HEK293 (cell line): ENCODE measurements around the gene NEURL1.

ENCODE experiments used
- ATF2 ChIP-seq: fragments of 450-650 bp; formaldehyde crosslinking; IDR thresholded peaks from 2 replicates; pipeline ENCODE4 v1.5.1; 2016; ENCODE audit warnings: missing biosample characterization, missing genetic modification characterization, low read depth
- GLI2 ChIP-seq: fragments of 450-650 bp; formaldehyde crosslinking; IDR thresholded peaks from 2 replicates; pipeline ENCODE4; 2017; ENCODE audit warnings: missing biosample characterization, missing genetic modification characterization, low read depth, borderline replicate concordance
- GLIS1 ChIP-seq: fragments of 450-650 bp; formaldehyde crosslinking; IDR thresholded peaks from 2 replicates; pipeline ENCODE4 v1.5.1; 2016; ENCODE audit warnings: missing biosample characterization, missing genetic modification characterization
- HOXC10 ChIP-seq: sonication (generic); formaldehyde crosslinking; IDR thresholded peaks from 2 replicates; pipeline ENCODE4 v1.8.1; 2023; ENCODE audit warnings: mild to moderate bottlenecking, missing genetic modification reagents
- OSR2 ChIP-seq: fragments of 450-650 bp; formaldehyde crosslinking; IDR thresholded peaks from 2 replicates; pipeline ENCODE4 v1.5.1; 2016; ENCODE audit warnings: missing biosample characterization, missing genetic modification characterization
- SCRT1 ChIP-seq: fragments of 450-650 bp; formaldehyde crosslinking; IDR thresholded peaks from 2 replicates; pipeline ENCODE4 v1.5.1; 2016; ENCODE audit warnings: missing biosample characterization, missing genetic modification characterization, borderline replicate concordance
- ZBTB1 ChIP-seq: fragments of 450-650 bp; formaldehyde crosslinking; IDR thresholded peaks from 2 replicates; pipeline ENCODE4 v1.5.1; 2016; ENCODE audit warnings: missing biosample characterization, missing genetic modification characterization
- ZFHX2 ChIP-seq: fragments of 450-650 bp; formaldehyde crosslinking; conservative IDR thresholded peaks from 2 replicates; pipeline ENCODE4 v1.5.1; 2016; ENCODE audit warnings: missing biosample characterization, missing genetic modification characterization
- ZFP3 ChIP-seq: fragments of 450-650 bp; formaldehyde crosslinking; IDR thresholded peaks from 2 replicates; pipeline ENCODE4 v1.5.1; 2016; ENCODE audit warnings: low read depth, missing biosample characterization, missing genetic modification characterization
- ZIC2 ChIP-seq: fragments of 450-650 bp; formaldehyde crosslinking; IDR thresholded peaks from 2 replicates; pipeline ENCODE4 v1.5.1; 2016; ENCODE audit warnings: missing biosample characterization, missing genetic modification characterization
- ZNF114 ChIP-seq: fragments of 450-650 bp; formaldehyde crosslinking; IDR thresholded peaks from 2 replicates; pipeline ENCODE4 v1.5.0; 2017; ENCODE audit warnings: missing biosample characterization, missing genetic modification characterization
- ZNF157 ChIP-seq: fragments of 450-650 bp; formaldehyde crosslinking; IDR thresholded peaks from 2 replicates; pipeline ENCODE4 v1.5.1; 2016; ENCODE audit warnings: missing biosample characterization, missing genetic modification characterization
- ZNF248 ChIP-seq: fragments of 450-650 bp; formaldehyde crosslinking; IDR thresholded peaks from 2 replicates; pipeline ENCODE4 v1.5.1; 2017; ENCODE audit warnings: missing biosample characterization, missing genetic modification characterization
- ZNF274 ChIP-seq, 2 experiments: fragments of 200-500 bp in 1 of 2; fragments of 450-650 bp in 1 of 2; sonication (Bioruptor generic) in 1 of 2; formaldehyde crosslinking in 1 of 2; IDR thresholded peaks; 2 replicates each; pipeline versions ENCODE4 v1.5.1 to v1.6.1; 2014 to 2016; ENCODE audit warnings: borderline replicate concordance in 1 of 2, inconsistent platforms in 1 of 2, low read length in 1 of 2, missing biosample characterization in 1 of 2, missing genetic modification characterization in 1 of 2
- ZNF501 ChIP-seq: fragments of 450-650 bp; formaldehyde crosslinking; IDR thresholded peaks from 2 replicates; pipeline ENCODE4 v1.5.1; 2016; ENCODE audit warnings: missing biosample characterization, missing genetic modification characterization
- ZNF548 ChIP-seq: fragments of 450-650 bp; formaldehyde crosslinking; IDR thresholded peaks from 2 replicates; pipeline ENCODE4 v1.5.1; 2016; ENCODE audit warnings: missing biosample characterization, missing genetic modification characterization
- ZNF558 ChIP-seq: fragments of 450-650 bp; formaldehyde crosslinking; IDR thresholded peaks from 2 replicates; pipeline ENCODE4 v1.5.1; 2016; ENCODE audit warnings: missing biosample characterization, missing genetic modification characterization
- ZNF596 ChIP-seq: fragments of 450-650 bp; IDR thresholded peaks from 2 replicates; pipeline ENCODE4 v1.5.0; 2018; ENCODE audit warnings: missing biosample characterization, mild to moderate bottlenecking, missing genetic modification characterization, moderate library complexity
- ZNF645 ChIP-seq: fragments of 450-650 bp; formaldehyde crosslinking; IDR thresholded peaks from 2 replicates; pipeline ENCODE4; 2016; ENCODE audit warnings: missing biosample characterization, missing genetic modification characterization
- ZNF701 ChIP-seq: fragments of 450-650 bp; formaldehyde crosslinking; IDR thresholded peaks from 2 replicates; pipeline ENCODE4 v1.5.1; 2016; ENCODE audit warnings: missing biosample characterization, missing genetic modification characterization
- ZNF768 ChIP-seq: fragments of 450-650 bp; formaldehyde crosslinking; IDR thresholded peaks from 2 replicates; pipeline ENCODE4 v1.5.1; 2018; ENCODE audit warnings: missing biosample characterization, mild to moderate bottlenecking, missing genetic modification characterization
- ZNF785 ChIP-seq: fragments of 450-650 bp; formaldehyde crosslinking; IDR thresholded peaks from 2 replicates; pipeline ENCODE4 v1.5.1; 2016; ENCODE audit warnings: missing biosample characterization, missing genetic modification characterization
- ZNF837 ChIP-seq: fragments of 450-650 bp; formaldehyde crosslinking; IDR thresholded peaks from 2 replicates; pipeline ENCODE4 v1.5.1; 2016; ENCODE audit warnings: missing biosample characterization, missing genetic modification characterization
- ZXDB ChIP-seq: fragments of 450-650 bp; formaldehyde crosslinking; IDR thresholded peaks from 2 replicates; pipeline ENCODE4 v1.5.1; 2016; ENCODE audit warnings: missing biosample characterization, missing genetic modification characterization
- TF ChIP-seq, protein P1 (sequence below): sonication (generic); formaldehyde crosslinking; IDR thresholded peaks from 2 replicates; pipeline ENCODE4 v1.8.1; 2022; ENCODE audit warnings: mild to moderate bottlenecking, moderate library complexity, missing genetic modification reagents
- TF ChIP-seq, protein P2 (sequence below): fragments of 450-650 bp; formaldehyde crosslinking; IDR thresholded peaks from 2 replicates; pipeline ENCODE4 v1.5.1; 2016; ENCODE audit warnings: missing biosample characterization, missing genetic modification characterization
- TF ChIP-seq, protein P3 (sequence below): fragments of 450-650 bp; formaldehyde crosslinking; IDR thresholded peaks from 2 replicates; pipeline ENCODE4 v1.5.1; 2016; ENCODE audit warnings: missing biosample characterization, missing genetic modification characterization
- TF ChIP-seq, protein P4 (sequence below): fragments of 450-650 bp; formaldehyde crosslinking; IDR thresholded peaks from 2 replicates; pipeline ENCODE4 v1.5.1; 2016; ENCODE audit warnings: missing biosample characterization, missing genetic modification characterization
- TF ChIP-seq, protein P5 (sequence below): fragments of 450-650 bp; formaldehyde crosslinking; IDR thresholded peaks from 2 replicates; pipeline ENCODE4 v1.5.1; 2016; ENCODE audit warnings: missing biosample characterization, missing genetic modification characterization

The NEURL1 gene

DNA sequence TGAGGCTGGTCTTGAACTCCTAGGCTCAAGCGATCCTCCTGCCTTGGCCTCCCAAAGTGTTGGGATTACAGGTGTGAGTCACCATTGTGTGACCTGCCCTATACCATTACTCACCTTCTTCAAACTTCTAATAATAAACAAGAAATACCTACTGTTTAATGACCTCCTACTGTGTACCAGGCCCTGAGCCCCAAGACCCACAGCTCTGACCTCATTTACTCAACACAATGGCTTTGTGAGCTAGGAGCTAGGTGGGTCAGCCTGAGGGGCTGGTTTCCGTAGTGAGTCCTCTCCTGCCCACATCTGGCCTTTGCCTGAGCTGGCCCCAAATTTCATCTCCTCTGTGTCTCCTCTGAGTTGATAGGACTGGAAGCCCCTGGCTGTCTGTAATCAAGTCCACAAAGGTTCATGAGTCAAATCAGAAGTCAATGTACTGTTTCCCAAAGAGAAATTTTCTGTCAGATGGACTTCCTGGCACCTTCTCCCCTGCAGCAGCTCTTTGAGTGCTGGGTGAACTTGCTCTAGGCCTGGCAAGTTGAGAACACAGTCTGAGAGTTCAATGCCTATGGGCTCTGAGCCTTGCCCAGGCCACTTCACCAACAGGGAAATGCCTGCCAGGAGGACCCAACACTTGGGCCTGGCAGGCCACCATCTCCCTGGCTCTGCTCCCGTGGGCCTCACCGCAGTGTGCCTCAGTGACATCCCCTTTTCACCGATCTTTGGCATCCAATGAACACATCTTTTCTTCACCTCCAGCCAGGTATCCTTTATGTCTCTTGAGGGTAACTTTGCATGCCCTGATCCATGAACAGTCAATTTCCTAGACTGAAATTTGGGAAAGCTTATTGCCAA, 24.0 kb downstream of the NEURL1 start (continued):
- no peak for TF ChIP-seq ZNF248 (tag by site-specific recombination)
- no peak for TF ChIP-seq ZNF596 (tag by site-specific recombination)
- no peak for TF ChIP-seq ATF2 (tag by site-specific recombination)
- TF ChIP-seq ZFHX2 (tag by site-specific recombination): peak; percentile 48
- no peak for TF ChIP-seq ZNF548 (tag by site-specific recombination)
- 0 out of 2 replicates have a peak, but pooled peaks have one; percentile 19 for TF ChIP-seq ZIC2 (tag by site-specific recombination)
- TF ChIP-seq OSR2 (tag by site-specific recombination): no peak
- TF ChIP-seq, protein P1, sequence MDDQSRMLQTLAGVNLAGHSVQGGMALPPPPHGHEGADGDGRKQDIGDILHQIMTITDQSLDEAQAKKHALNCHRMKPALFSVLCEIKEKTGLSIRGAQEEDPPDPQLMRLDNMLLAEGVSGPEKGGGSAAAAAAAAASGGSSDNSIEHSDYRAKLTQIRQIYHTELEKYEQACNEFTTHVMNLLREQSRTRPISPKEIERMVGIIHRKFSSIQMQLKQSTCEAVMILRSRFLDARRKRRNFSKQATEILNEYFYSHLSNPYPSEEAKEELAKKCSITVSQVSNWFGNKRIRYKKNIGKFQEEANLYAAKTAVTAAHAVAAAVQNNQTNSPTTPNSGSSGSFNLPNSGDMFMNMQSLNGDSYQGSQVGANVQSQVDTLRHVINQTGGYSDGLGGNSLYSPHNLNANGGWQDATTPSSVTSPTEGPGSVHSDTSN (CRISPR knock-in tag): no peak
- TF ChIP-seq, protein P2, sequence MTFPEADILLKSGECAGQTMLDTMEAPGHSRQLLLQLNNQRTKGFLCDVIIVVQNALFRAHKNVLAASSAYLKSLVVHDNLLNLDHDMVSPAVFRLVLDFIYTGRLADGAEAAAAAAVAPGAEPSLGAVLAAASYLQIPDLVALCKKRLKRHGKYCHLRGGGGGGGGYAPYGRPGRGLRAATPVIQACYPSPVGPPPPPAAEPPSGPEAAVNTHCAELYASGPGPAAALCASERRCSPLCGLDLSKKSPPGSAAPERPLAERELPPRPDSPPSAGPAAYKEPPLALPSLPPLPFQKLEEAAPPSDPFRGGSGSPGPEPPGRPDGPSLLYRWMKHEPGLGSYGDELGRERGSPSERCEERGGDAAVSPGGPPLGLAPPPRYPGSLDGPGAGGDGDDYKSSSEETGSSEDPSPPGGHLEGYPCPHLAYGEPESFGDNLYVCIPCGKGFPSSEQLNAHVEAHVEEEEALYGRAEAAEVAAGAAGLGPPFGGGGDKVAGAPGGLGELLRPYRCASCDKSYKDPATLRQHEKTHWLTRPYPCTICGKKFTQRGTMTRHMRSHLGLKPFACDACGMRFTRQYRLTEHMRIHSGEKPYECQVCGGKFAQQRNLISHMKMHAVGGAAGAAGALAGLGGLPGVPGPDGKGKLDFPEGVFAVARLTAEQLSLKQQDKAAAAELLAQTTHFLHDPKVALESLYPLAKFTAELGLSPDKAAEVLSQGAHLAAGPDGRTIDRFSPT: no peak
- no peak for TF ChIP-seq ZNF785 (tag by site-specific recombination)
- no peak for TF ChIP-seq ZNF645
- TF ChIP-seq ZFP3 (tag by site-specific recombination): no peak
- no peak for TF ChIP-seq ZXDB
- no peak for TF ChIP-seq ZNF501 (tag by site-specific recombination)
- no peak for TF ChIP-seq ZNF701 (tag by site-specific recombination)
- no peak for TF ChIP-seq ZNF274 (IDR thresholded peaks at IDR 0.05; ENCODE audit: low read length)
- TF ChIP-seq ZNF274 (tag by site-specific recombination; IDR thresholded peaks at IDR 0.05; ENCODE audit: borderline replicate concordance): no peak
- 0 out of 2 replicates have a peak, but pooled peaks have one; percentile 18 for TF ChIP-seq GLIS1 (tag by site-specific recombination)
- no peak for TF ChIP-seq ZNF768 (tag by site-specific recombination)
- no peak for TF ChIP-seq SCRT1 (tag by site-specific recombination)
- no peak for TF ChIP-seq ZNF114 (tag by site-specific recombination)
- no peak for TF ChIP-seq ZNF837 (tag by site-specific recombination)
- TF ChIP-seq HOXC10 (CRISPR knock-in tag): no peak
- TF ChIP-seq, protein P3, sequence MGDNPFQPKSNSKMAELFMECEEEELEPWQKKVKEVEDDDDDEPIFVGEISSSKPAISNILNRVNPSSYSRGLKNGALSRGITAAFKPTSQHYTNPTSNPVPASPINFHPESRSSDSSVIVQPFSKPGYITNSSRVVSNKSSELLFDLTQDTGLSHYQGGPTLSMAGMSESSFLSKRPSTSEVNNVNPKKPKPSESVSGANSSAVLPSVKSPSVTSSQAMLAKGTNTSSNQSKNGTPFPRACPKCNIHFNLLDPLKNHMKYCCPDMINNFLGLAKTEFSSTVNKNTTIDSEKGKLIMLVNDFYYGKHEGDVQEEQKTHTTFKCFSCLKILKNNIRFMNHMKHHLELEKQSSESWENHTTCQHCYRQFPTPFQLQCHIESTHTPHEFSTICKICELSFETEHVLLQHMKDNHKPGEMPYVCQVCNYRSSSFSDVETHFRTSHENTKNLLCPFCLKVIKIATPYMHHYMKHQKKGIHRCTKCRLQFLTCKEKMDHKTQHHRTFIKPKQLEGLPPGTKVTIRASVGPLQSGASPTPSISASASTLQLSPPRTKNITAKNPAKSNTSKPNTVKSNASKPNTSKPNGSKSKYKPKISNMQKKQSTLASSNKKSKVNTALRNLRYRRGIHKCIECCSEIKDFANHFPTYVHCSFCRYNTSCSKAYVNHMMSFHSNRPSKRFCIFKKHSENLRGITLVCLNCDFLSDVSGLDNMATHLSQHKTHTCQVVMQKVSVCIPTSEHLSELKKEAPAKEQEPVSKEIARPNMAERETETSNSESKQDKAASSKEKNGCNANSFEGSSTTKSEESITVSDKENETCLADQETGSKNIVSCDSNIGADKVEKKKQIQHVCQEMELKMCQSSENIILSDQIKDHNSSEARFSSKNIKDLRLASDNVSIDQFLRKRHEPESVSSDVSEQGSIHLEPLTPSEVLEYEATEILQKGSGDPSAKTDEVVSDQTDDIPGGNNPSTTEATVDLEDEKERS (tag by site-specific recombination): no peak
- TF ChIP-seq, protein P4, sequence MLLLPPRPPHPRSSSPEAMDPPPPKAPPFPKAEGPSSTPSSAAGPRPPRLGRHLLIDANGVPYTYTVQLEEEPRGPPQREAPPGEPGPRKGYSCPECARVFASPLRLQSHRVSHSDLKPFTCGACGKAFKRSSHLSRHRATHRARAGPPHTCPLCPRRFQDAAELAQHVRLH (tag by site-specific recombination): no peak
- TF ChIP-seq, protein P5, sequence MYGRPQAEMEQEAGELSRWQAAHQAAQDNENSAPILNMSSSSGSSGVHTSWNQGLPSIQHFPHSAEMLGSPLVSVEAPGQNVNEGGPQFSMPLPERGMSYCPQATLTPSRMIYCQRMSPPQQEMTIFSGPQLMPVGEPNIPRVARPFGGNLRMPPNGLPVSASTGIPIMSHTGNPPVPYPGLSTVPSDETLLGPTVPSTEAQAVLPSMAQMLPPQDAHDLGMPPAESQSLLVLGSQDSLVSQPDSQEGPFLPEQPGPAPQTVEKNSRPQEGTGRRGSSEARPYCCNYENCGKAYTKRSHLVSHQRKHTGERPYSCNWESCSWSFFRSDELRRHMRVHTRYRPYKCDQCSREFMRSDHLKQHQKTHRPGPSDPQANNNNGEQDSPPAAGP: peak; percentile 34; the same call in 1 of the 2 replicates
- TF ChIP-seq ZBTB1 (tag by site-specific recombination): no peak
- TF ChIP-seq ZNF558 (tag by site-specific recombination): no peak
- TF ChIP-seq GLI2 (tag by site-specific recombination): no peak
- no peak for TF ChIP-seq ZNF157 (tag by site-specific recombination)
